Colon (tissue), 2 donors: ENCODE measurements around the gene IFI35.
"Not testable (repeated sequence)": the region's sequence is repeated elsewhere in the genome, so short reads cannot be mapped to it uniquely, and the experiment has no call there.

Source experiments
- FAIRE-seq: peaks from 2 replicates; lab custom pipeline; 2012; peaks lifted over from hg19 to GRCh38; lab: Jason Lieb, UNC
- donor health status: control.
- donor health status: control.

Gene IFI35

GRCh38 chr17:43024407-43025289 lies 18.1 kb downstream of the IFI35 start, which contains the start of gene RND2:
Gene RND2 (plus strand): TSS chr17:43025231. CDS start chr17:43025348, 117 bp downstream.
- FAIRE-seq: no peak

- no peak for FAIRE-seq
Observed at GRCh38 chr17:43025290-43025657, 18.7 kb downstream of the IFI35 start.

- FAIRE-seq: no peak
Observed at GRCh38 chr17:43025766-43026537, 19.4 kb downstream of the IFI35 start.

- no peak for FAIRE-seq
Observed at GRCh38 chr17:43026595-43026994, 20.0 kb downstream of the IFI35 start.

- FAIRE-seq: no peak
Observed at GRCh38 chr17:43027091-43028032, 20.8 kb downstream of the IFI35 start.

GRCh38 chr17:43028221-43028861 lies 21.8 kb downstream of the IFI35 start:
- FAIRE-seq: no peak

GRCh38 chr17:43030137-43030767 lies 23.7 kb downstream of the IFI35 start:
- no peak for FAIRE-seq

- FAIRE-seq: no peak
Observed at GRCh38 chr17:43031666-43032065, 25.1 kb downstream of the IFI35 start.

GRCh38 chr17:43033948-43034881 lies 27.6 kb downstream of the IFI35 start:
- no peak for FAIRE-seq

- no peak for FAIRE-seq
Observed at GRCh38 chr17:43034894-43035293, 28.3 kb downstream of the IFI35 start.

- FAIRE-seq: no peak
Observed at GRCh38 chr17:43039646-43040045, 33.1 kb downstream of the IFI35 start.

- no peak for FAIRE-seq
Observed at GRCh38 chr17:43040655-43041054, 34.1 kb downstream of the IFI35 start.

GRCh38 chr17:43042025-43042628 lies 35.5 kb downstream of the IFI35 start:
- no peak for FAIRE-seq

- FAIRE-seq: no peak
Observed at GRCh38 chr17:43043307-43043706, 36.7 kb downstream of the IFI35 start.

- no peak for FAIRE-seq
Observed at GRCh38 chr17:43044024-43044423, 37.4 kb downstream of the IFI35 start.

GRCh38 chr17:43051969-43052368 lies 45.4 kb downstream of the IFI35 start:
- FAIRE-seq: no peak

GRCh38 chr17:43053008-43053407 lies 46.4 kb downstream of the IFI35 start:
- not testable (repeated sequence) for FAIRE-seq

- FAIRE-seq: no peak
Observed at GRCh38 chr17:43056051-43056450, 49.5 kb downstream of the IFI35 start.

- no peak for FAIRE-seq
Observed at GRCh38 chr17:43062984-43063638, 56.5 kb downstream of the IFI35 start.
